Activated B cell treated with CpG ODN at 0.5 μM for 24 hours (primary cell): ENCODE data around the gene S100A9. TPM values are rescaled to one million over a fixed set of nuclear protein-coding genes. Genes with fewer than 3 reads are reported as not detected.

Source experiments
- ATAC-seq: fragments of 200-7000 bp; cut with Tn5 transposase; one replicate; pipeline ENCODE4 v1.10.0; 2021; ENCODE audit warnings: low read depth, mild to moderate bottlenecking, moderate library complexity
- CTCF ChIA-PET: fragments of 350-600 bp; sonication (Branson Sonifier 250); formaldehyde crosslinking; loops from one replicate; lab custom pipeline; 2021; ENCODE audit warnings: antibody characterized with exemption; lab: Charles Lee
- POLR2A ChIA-PET: fragments of 350-600 bp; sonication (Branson Sonifier 250); formaldehyde crosslinking; loops from one replicate; lab custom pipeline; 2021; ENCODE audit warnings: antibody characterized with exemption; lab: Charles Lee
- DNase-seq: peaks from one replicate; pipeline ENCODE4 v3.0.0; 2022
- H3K27ac Mint-ChIP-seq: one replicate; pipeline ENCODE4 v1.8.0; 2020; ENCODE audit warnings: mixed read lengths
- H3K27me3 Mint-ChIP-seq: one replicate; pipeline ENCODE4 v1.8.0; 2021; ENCODE audit warnings: mixed read lengths
- H3K36me3 Mint-ChIP-seq: one replicate; pipeline ENCODE4 v1.8.0; 2021; ENCODE audit warnings: low read depth, mixed read lengths
- H3K4me1 Mint-ChIP-seq: one replicate; pipeline ENCODE4 v1.8.0; 2021; ENCODE audit warnings: mixed read lengths
- H3K4me3 Mint-ChIP-seq: one replicate; pipeline ENCODE4 v1.8.0; 2020; ENCODE audit warnings: mild to moderate bottlenecking, mixed read lengths
- H3K9me3 Mint-ChIP-seq: one replicate; pipeline ENCODE4 v1.8.0; 2020; ENCODE audit warnings: mixed read lengths
- intact Hi-C: fragments of 100-400 bp; cut with micrococcal nuclease; formaldehyde crosslinking; loops from one replicate; pipeline ENCODE4 v1.15.1; 2024
- total RNA-seq: library from RNA; stranded (reverse); gene quantifications from 2 replicates; pipeline ENCODE4 v1.2.3, GENCODE V29; 2022
- TF ChIP-seq, protein P1 (sequence below): fragments of 200-600 bp; IDR thresholded peaks from one replicate; pipeline ENCODE4 v1.8.0; 2022; ENCODE audit warnings: antibody characterized with exemption, mild to moderate bottlenecking

Gene S100A9
- total RNA-seq, 1 donor from 2014 or later, result 4.0 TPM

DNA sequence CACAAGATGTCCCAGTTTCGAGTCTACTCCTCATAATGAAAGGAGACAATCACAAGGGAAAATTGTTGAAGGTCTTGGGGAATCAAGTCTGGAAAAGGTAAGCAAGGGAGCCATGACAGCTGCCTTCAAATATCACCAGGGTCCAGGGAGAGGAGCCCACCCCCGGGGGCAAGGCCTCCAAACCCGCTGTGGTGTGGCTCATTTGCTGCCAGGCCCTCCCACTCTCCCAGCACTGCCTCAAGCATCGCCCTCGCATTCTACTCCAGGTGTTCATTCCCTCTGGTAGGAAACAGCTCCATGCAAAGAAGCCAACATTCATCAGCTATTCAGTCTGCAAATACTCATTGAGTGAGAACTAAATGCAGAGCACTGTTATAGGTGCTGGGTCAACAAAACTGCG is 8.6 kb downstream of the S100A9 start:
- H3K27ac Mint-ChIP-seq, result no peak overlapping the region
- CTCF ChIA-PET, result no interaction called here
- H3K27me3 Mint-ChIP-seq, result peaks cover 30% of the 10 kb centered on the region

DNA sequence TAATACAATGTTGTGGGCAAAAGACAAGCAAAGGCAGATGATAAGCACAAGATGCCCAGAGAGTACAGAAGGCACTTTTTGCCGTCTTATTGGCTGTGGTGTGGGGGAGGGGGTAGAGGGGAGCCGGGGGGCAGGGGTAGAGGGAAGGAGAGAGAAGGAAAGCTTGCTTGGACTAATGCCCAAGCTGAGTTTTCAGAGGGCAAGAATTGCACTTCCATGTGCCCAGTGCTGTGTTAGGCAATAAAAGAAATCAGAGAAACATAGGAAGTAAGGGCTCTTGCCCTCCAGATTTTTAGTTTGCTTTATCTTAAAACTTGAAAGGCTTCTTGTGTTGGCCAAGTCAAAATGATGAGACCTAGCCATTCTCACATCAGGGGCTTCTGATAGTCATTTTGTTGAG is 9.4 kb downstream of the S100A9 start:
- Mint-ChIP-seq H3K9me3 (no peaks in the 10 kb centered on the region), H3K27ac (no peak overlapping the region), H3K4me1 (no peaks in the 10 kb centered on the region), H3K36me3 (no peaks in the 10 kb centered on the region), H3K4me3 (no peak overlapping the region), H3K27me3 (peaks cover 30% of the 10 kb centered on the region)
- ChIA-PET CTCF (no interaction called here), POLR2A (no interaction called here)
- intact Hi-C loops, result no loop called here
- DNase-seq (no peak), ATAC-seq (no peak)
- TF ChIP-seq, protein P1, sequence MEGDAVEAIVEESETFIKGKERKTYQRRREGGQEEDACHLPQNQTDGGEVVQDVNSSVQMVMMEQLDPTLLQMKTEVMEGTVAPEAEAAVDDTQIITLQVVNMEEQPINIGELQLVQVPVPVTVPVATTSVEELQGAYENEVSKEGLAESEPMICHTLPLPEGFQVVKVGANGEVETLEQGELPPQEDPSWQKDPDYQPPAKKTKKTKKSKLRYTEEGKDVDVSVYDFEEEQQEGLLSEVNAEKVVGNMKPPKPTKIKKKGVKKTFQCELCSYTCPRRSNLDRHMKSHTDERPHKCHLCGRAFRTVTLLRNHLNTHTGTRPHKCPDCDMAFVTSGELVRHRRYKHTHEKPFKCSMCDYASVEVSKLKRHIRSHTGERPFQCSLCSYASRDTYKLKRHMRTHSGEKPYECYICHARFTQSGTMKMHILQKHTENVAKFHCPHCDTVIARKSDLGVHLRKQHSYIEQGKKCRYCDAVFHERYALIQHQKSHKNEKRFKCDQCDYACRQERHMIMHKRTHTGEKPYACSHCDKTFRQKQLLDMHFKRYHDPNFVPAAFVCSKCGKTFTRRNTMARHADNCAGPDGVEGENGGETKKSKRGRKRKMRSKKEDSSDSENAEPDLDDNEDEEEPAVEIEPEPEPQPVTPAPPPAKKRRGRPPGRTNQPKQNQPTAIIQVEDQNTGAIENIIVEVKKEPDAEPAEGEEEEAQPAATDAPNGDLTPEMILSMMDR, result no peak

More for the DNA sequence above, 8.6 kb downstream of the S100A9 start:
- no peak for DNase-seq
- Mint-ChIP-seq H3K4me3 (no peak overlapping the region), H3K36me3 (no peaks in the 10 kb centered on the region), H3K9me3 (no peaks in the 10 kb centered on the region), H3K4me1 (no peaks in the 10 kb centered on the region)
- no peak for ATAC-seq
- POLR2A ChIA-PET, result no interaction called here
- TF ChIP-seq, protein P1, result no peak
- intact Hi-C loops, result no loop called here

DNA sequence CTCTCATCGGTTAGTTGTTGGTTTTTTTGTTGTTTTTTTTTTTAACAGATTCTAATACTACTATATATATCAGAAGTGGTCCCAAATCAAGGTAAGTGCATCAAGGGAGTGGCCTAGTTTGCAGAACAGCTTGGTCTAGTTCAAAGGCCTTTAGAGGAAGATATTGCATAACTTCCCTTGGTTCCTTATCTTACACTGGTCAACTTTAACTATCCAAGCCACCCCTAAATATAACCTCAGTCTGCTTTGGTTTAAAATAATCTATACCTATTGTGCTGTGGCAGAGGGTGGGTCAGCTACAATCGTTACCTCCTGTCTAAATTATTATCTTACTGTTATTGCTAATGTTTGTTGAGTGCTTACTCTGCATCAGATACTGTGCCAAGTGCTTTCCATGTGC is 10.8 kb downstream of the S100A9 start:
- no peaks in the 10 kb centered on the region for H3K9me3 Mint-ChIP-seq
- POLR2A ChIA-PET, result no interaction called here
- ATAC-seq (no peak), DNase-seq (no peak)
- H3K36me3 Mint-ChIP-seq, result no peaks in the 10 kb centered on the region
- intact Hi-C loops, result no loop called here
- peaks cover 25% of the 10 kb centered on the region for H3K27me3 Mint-ChIP-seq
- H3K4me1 Mint-ChIP-seq, result no peaks in the 10 kb centered on the region
- no peak overlapping the region for H3K27ac Mint-ChIP-seq
- CTCF ChIA-PET, result interaction anchor here (0.6 kb wide), 1 partner anchor 903 kb away, joined by 3 read pairs; no protein-coding TSS in a partner anchor
- TF ChIP-seq, protein P1, result no peak
- H3K4me3 Mint-ChIP-seq, result no peak overlapping the region

DNA sequence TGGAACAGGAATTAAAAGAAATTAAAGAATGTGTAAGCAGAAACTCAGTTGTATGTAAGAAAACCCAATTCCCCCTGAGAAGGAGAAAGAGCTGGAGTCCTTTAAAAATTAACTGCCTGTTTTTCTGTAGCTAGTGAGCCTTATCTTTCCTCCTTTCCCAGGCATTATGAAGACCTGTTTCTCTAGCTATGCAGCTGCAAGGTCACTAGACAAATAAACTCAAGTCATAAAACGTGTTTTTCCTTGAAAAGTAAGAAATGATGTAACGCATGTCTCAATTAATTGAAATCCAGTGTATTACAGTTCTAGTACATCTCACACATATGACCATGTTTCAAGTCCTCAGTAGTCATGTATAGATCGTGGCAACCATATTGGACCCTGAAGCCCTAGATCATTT is 12.5 kb downstream of the S100A9 start:
- Mint-ChIP-seq H3K4me3 (no peak overlapping the region), H3K27ac (no peak overlapping the region), H3K27me3 (peaks cover 22% of the 10 kb centered on the region), H3K4me1 (no peaks in the 10 kb centered on the region), H3K36me3 (no peaks in the 10 kb centered on the region), H3K9me3 (no peaks in the 10 kb centered on the region)
- intact Hi-C loops, result no loop called here
- ChIA-PET POLR2A (no interaction called here), CTCF (no interaction called here)
- TF ChIP-seq, protein P1, result no peak
- DNase-seq (no peak), ATAC-seq (no peak)

DNA sequence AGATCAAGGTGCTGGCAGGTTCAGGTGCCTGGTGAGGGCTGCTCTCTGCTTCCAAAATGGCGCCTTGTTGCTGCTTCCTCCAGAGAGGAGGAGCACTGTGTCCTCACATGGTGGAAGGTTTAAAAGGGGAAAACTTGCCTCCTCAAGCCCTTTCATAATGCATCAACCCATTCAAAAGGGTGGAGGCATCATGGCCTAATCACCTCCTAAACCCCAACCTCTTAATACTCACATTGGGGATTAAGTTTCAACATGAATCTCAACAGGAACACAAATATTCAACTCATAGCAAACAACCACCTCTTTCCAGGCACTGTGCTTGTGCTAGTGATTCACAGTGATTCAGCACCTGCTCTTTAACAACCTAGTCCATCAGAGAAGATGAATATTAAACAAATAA is 13.6 kb downstream of the S100A9 start:
- no peaks in the 10 kb centered on the region for H3K9me3 Mint-ChIP-seq
- ATAC-seq (no peak), DNase-seq (no peak)
- ChIA-PET POLR2A (no interaction called here), CTCF (no interaction called here)
- TF ChIP-seq, protein P1, result no peak
- H3K27ac Mint-ChIP-seq, result no peak overlapping the region
- no peak overlapping the region for H3K4me3 Mint-ChIP-seq
- no peaks in the 10 kb centered on the region for H3K36me3 Mint-ChIP-seq
- intact Hi-C loops, result no loop called here
- H3K4me1 Mint-ChIP-seq, result no peaks in the 10 kb centered on the region
- H3K27me3 Mint-ChIP-seq, result peaks cover 17% of the 10 kb centered on the region
